Spleen (tissue), 7 donors: Measurements from ENCODE around the gene NOXO1.

Source experiments
- POLR2A ChIP-seq, 3 donors: fragments of 450-650 bp; IDR thresholded peaks; one replicate each; pipeline ENCODE4 v1.5.1; 2017; ENCODE audit warnings: antibody characterized with exemption in 3 of 3, mild to moderate bottlenecking in 1 of 3
- TF ChIP-seq, protein P1 (sequence below), 11 experiments: fragments of 200-600 bp in 7 of 11; fragments of 450-650 bp in 4 of 11; sonication (generic) in 4 of 11; IDR thresholded peaks in 8 of 11; conservative IDR thresholded peaks in 3 of 11; 1 replicate in 7 of 11; 2 replicates in 4 of 11; pipeline versions ENCODE4 v1.4.0 to v1.8.0; 2016 to 2021; ENCODE audit warnings: antibody characterized with exemption in 11 of 11, inconsistent platforms in 4 of 11, mild to moderate bottlenecking in 1 of 11
- donor health status: DM: no; HTN: no; CAD: no; lungs with moderate emphysema.
- donor health status: DM: no; HTN: no; CAD: no.
- donor health status: DM: no; HTN: no; CAD: no.

DNA sequence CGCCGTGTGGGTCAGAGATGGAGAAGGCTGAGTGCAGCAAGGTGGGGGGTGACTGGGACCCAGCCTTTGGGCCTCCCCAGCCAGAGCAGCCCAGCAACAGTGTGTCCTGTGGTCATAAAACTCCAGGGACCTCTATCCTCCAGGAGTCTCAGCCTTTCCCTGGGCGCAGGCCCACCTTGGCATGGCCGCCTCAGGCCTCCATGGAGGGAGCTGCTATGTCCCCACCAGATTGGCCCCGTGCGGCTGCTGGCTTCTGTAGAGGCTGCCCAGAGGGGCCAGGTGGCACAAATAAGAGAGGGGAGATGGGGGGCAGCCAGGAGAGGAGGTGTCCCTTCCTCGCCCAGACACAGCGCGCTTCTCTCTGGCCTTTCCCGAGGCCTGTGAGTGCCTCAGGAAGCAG is 5.9 kb upstream of the NOXO1 start:
- TF ChIP-seq, protein P1, sequence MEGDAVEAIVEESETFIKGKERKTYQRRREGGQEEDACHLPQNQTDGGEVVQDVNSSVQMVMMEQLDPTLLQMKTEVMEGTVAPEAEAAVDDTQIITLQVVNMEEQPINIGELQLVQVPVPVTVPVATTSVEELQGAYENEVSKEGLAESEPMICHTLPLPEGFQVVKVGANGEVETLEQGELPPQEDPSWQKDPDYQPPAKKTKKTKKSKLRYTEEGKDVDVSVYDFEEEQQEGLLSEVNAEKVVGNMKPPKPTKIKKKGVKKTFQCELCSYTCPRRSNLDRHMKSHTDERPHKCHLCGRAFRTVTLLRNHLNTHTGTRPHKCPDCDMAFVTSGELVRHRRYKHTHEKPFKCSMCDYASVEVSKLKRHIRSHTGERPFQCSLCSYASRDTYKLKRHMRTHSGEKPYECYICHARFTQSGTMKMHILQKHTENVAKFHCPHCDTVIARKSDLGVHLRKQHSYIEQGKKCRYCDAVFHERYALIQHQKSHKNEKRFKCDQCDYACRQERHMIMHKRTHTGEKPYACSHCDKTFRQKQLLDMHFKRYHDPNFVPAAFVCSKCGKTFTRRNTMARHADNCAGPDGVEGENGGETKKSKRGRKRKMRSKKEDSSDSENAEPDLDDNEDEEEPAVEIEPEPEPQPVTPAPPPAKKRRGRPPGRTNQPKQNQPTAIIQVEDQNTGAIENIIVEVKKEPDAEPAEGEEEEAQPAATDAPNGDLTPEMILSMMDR (IDR thresholded peaks at IDR 0.05 in 8 of 11, conservative IDR thresholded peaks at IDR 0.05 in 3 of 11) = no peak
- no peak for TF ChIP-seq POLR2A (IDR thresholded peaks at IDR 0.05)
